Body of pancreas (tissue), 4 donors: ENCODE data around the gene YWHAE.

Experiments
- POLR2A ChIP-seq, 3 donors: fragments of 450-650 bp; IDR thresholded peaks; one replicate each; pipeline ENCODE4 v1.6.1; 2016; ENCODE audit warnings: antibody characterized with exemption in 3 of 3, mild to moderate bottlenecking in 2 of 3
- TF ChIP-seq, protein P1 (sequence below), 7 experiments: fragments of 450-650 bp in 4 of 7; fragments of 200-600 bp in 3 of 7; sonication (generic) in 3 of 7; IDR thresholded peaks; one replicate each; pipeline ENCODE4 v1.5.1; 2016 to 2019; ENCODE audit warnings: antibody characterized with exemption in 7 of 7

- no peak for TF ChIP-seq POLR2A (IDR thresholded peaks at IDR 0.05)
- TF ChIP-seq, protein P1, sequence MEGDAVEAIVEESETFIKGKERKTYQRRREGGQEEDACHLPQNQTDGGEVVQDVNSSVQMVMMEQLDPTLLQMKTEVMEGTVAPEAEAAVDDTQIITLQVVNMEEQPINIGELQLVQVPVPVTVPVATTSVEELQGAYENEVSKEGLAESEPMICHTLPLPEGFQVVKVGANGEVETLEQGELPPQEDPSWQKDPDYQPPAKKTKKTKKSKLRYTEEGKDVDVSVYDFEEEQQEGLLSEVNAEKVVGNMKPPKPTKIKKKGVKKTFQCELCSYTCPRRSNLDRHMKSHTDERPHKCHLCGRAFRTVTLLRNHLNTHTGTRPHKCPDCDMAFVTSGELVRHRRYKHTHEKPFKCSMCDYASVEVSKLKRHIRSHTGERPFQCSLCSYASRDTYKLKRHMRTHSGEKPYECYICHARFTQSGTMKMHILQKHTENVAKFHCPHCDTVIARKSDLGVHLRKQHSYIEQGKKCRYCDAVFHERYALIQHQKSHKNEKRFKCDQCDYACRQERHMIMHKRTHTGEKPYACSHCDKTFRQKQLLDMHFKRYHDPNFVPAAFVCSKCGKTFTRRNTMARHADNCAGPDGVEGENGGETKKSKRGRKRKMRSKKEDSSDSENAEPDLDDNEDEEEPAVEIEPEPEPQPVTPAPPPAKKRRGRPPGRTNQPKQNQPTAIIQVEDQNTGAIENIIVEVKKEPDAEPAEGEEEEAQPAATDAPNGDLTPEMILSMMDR (IDR thresholded peaks at IDR 0.05), result no peak
Observed at GRCh38 chr17:1344521-1344920, 55.5 kb downstream of the YWHAE start.
